ENCODE results near the gene PTGER3.
"Not testable (repeated sequence)": the region's sequence is repeated elsewhere in the genome, so short reads cannot be mapped to it uniquely, and the experiment has no call there.

PTGER3 gene

GRCh38 chr1:71001624-71002023, 46.0 kb downstream of the PTGER3 start:
- no peak overlapping the region for H3K27ac ChIP-seq
- TF ChIP-seq CTCF (conservative IDR thresholded peaks at IDR 0.05) (no peak), ZFX (IDR thresholded peaks at IDR 0.05) (no peak)

DNA sequence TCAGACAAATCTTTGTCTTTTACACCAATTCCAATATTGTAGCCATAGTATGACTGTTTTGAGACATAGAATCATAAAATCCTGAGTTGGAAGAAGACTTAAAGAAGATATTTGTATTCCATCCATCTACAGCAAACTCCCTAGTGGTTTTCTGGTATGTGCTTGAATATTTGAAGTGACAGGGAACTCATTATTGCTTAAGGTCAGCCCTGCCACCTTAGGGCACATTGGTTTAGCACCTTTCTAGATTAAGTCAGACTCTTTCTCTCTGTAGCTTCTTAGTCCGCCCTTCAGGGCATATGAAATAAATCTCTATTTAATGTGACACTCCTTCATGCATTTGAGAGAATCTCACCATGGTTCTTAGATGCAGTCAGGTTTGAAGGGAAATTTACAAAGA, 49.8 kb downstream of the PTGER3 start:
- no peak overlapping the region for H3K27ac ChIP-seq
- no peak for TF ChIP-seq CTCF (conservative IDR thresholded peaks at IDR 0.05)
- TF ChIP-seq ZFX (IDR thresholded peaks at IDR 0.05): no peak

DNA sequence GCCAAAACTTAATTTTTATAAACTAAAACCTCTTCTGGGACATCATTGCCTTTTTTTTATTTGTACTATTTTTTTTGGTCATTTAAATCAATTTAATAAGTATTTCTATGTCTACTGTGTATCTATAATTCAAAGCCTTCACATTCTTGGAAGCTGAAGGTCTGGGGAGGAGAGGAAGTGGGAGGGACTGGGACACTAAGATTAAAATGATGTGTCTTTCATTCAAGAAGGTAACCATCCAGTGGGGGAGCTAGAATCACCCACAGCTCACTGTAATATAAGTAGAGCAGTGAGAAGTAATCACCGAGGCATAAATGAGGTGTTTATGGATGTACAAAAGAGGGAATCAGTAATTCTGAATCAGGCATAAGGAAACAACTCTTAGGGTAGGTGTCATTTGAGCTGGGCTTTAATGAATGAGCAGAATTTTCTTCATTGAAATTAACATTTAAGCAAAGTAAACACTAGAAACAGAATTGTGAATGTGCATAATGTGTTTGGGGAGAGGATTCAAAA, 52.8 kb downstream of the PTGER3 start:
- TF ChIP-seq CTCF (conservative IDR thresholded peaks at IDR 0.05) (no peak), ZFX (IDR thresholded peaks at IDR 0.05) (no peak)
- no peak overlapping the region for H3K27ac ChIP-seq

- no peak overlapping the region for H3K27ac ChIP-seq
- TF ChIP-seq CTCF (conservative IDR thresholded peaks at IDR 0.05) (no peak), ZFX (IDR thresholded peaks at IDR 0.05) (no peak)
Measured at GRCh38 chr1:70993798-70994197, 53.8 kb downstream of the PTGER3 start.

- TF ChIP-seq ZFX (IDR thresholded peaks at IDR 0.05) (no peak), CTCF (conservative IDR thresholded peaks at IDR 0.05) (no peak)
- H3K27ac ChIP-seq: no peak overlapping the region
Measured at GRCh38 chr1:70992521-70992920, 55.1 kb downstream of the PTGER3 start.

DNA sequence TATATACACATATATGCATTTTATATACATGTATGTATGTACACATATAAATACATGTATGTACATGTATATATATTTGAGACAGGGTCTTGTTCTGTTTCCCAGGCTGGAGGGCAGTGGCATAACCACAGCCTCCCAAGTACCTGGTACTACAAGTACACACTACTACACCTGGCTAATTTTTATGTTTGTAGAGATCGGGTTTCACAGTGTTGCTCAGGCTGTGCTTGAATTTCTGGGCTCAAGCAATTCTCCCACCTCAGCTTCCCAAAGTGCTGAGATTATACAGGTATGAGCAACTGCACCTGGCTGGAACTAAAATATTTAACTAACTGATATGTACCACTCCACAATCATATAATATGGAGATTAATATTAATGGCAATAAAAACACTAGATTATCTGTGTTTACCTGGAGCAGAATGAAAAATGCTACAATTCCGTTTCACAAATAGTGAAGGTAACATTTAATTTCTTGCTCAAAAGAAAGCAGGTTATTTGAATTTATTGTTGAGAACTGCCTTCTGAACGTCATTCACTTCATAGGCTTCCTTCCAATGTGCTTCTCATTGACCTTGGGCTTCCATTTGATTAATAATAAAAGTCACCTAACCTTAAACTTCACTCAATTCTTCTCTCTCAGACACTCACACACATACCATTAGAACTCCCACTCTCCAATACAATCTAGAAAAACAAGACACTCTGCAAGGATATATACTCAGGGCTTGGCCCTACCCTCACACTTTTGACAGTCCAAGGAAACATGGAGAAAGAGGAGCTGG, 57.0 kb downstream of the PTGER3 start:
- no peak overlapping the region for H3K27ac ChIP-seq
- TF ChIP-seq ZFX (IDR thresholded peaks at IDR 0.05): no peak
- no peak for TF ChIP-seq CTCF (conservative IDR thresholded peaks at IDR 0.05)

- no peak for TF ChIP-seq CTCF (conservative IDR thresholded peaks at IDR 0.05)
- no peak for TF ChIP-seq ZFX (IDR thresholded peaks at IDR 0.05)
- H3K27ac ChIP-seq: no peak overlapping the region
Measured at GRCh38 chr1:70987497-70987896, 60.1 kb downstream of the PTGER3 start.

DNA sequence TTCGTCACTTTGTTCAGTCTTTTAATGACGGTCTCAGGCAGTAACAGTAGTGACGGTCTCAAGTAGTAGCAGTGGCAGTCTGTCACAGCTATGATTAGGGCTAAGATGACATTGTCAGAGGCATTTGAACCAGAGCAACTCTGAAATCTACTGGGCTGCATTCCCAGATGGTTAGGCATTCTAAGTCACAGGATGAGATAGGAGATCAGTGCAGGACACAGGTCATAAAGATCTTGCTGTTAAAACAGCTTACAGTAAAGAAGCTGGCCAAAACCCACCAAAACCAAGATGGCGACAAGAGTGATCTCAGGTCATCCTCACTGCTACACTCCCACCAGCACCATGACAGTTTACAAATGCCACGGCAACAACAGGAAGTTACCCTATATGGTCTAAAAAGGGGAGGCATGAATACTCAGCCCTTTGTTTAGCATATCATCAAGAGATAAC, 61.8 kb downstream of the PTGER3 start:
- not testable (repeated sequence) for H3K27ac ChIP-seq

DNA sequence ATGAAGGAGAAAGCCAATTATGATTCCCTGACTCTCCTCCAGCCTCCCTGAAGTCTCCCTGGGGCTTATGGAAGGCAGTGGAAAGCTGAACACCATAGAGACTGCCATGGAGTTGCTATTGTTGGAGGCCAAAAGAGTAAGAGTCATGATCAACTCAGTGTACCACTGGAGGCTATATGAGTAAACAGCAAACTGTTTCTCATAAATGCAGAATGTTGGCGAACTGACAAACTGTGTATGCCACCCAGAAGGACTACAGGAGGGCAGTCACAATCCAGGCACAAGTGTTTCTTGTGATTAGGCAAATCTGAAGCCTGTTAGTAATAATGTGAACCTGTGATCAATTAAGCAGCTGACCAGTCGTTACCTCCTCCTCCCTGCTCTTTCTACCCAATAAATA, 62.3 kb downstream of the PTGER3 start:
- not testable (repeated sequence) for H3K27ac ChIP-seq

Measured in C4-2B (cell line).